Forelimb muscle (tissue), 1 donor: ENCODE results near the gene C19orf73. TPM values are rescaled to one million over a fixed set of nuclear protein-coding genes. Genes with fewer than 3 reads are reported as not detected.
A peak's percentile ranks its signal among the peaks of the same experiment; 100 is the strongest.
"Not testable (repeated sequence)": the region's sequence is repeated elsewhere in the genome, so short reads cannot be mapped to it uniquely, and the experiment has no call there.

Experiments used
- DNase-seq: peaks from one replicate; pipeline ENCODE4 v3.0.0-alpha.2; 2013; ENCODE audit warnings: low read depth
- polyA plus RNA-seq: library from polyadenylated mRNA; unstranded; fragments of 120-200 nt; gene quantifications from one replicate; pipeline ENCODE4 v1.2.1, GENCODE V29; 2013; ENCODE audit not compliant: insufficient read length

Gene C19orf73
- polyA plus RNA-seq, 1 donor = 0.33 TPM

DNA sequence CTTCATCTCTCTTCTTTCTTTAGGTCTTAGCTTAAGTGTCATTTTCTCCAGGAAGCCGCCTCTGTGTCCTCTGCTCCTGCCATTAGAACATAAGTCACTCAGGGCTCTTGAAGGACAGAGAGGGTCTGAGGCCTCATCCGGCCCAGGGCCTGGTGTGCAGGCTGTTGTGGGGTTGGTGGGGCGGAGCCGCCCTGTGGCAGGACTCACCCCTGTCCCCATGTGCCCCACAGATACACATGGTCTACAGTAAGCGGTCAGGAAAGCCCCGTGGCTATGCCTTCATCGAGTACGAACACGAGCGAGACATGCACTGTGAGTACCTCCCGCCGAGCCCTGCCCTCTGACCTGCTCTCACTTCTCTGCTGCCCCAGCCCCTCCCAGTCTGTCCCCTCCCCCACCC is 17.8 kb downstream of the C19orf73 start:
- no peak for DNase-seq

DNA sequence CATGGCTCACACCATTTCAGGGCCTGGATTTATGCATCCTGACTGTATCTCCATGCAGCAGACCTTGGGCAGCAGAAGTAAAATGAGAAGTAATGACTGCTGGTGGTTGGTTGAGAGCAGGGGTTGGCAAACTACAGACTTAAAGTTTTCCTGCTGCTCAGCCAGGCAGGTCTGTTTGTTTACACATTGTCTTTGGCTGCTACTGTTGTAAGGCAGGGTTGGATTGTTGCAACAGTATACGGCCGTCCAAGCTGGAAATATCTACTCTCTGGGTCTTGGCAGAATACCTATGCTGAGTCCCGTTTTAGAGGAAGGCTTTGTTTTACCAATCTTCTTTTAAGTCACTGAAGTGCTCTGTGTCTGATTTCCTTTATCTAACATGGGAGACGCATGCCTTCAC is 20.1 kb downstream of the C19orf73 start:
- no peak for DNase-seq

DNA sequence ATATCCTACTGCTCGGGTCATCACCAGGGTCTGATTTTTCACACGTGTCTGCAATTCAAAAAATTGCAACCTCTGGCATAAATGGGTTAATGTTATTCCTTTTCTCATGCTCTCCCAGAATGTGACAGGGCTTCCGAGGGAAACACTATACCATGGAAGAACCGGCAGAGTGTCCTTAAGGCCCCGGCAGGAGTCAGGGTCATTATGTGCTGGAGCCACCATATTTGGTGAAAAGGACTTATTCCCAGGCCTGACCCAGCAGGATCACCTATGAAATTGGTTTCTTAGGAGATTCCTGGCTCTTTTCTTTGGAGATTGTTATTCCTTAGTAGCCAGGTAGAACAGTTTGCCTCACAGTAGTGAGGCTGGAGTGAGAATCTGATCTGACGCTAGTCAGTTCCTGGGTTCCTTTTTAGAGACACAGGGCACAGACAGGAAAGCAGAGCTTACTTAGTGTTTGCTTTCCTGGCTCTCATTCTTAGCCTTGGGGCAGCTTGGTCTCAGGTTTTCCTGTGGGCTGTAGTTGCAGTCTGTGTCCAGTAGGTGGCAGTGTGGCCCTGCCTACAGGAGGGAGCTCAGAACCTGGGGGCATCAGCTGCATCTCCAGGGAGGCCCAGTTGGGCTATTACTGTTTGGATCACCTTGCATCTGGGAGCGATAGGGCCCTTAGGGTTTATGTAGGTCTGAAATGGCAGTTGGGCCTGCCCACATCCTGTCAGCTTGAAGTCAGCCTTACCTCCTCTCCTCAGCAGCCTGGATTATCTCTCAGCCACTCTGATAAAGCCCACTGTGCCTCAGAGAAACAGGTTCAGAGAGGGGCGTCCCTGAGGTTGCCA is 21.3 kb downstream of the C19orf73 start:
- DNase-seq = no peak

DNA sequence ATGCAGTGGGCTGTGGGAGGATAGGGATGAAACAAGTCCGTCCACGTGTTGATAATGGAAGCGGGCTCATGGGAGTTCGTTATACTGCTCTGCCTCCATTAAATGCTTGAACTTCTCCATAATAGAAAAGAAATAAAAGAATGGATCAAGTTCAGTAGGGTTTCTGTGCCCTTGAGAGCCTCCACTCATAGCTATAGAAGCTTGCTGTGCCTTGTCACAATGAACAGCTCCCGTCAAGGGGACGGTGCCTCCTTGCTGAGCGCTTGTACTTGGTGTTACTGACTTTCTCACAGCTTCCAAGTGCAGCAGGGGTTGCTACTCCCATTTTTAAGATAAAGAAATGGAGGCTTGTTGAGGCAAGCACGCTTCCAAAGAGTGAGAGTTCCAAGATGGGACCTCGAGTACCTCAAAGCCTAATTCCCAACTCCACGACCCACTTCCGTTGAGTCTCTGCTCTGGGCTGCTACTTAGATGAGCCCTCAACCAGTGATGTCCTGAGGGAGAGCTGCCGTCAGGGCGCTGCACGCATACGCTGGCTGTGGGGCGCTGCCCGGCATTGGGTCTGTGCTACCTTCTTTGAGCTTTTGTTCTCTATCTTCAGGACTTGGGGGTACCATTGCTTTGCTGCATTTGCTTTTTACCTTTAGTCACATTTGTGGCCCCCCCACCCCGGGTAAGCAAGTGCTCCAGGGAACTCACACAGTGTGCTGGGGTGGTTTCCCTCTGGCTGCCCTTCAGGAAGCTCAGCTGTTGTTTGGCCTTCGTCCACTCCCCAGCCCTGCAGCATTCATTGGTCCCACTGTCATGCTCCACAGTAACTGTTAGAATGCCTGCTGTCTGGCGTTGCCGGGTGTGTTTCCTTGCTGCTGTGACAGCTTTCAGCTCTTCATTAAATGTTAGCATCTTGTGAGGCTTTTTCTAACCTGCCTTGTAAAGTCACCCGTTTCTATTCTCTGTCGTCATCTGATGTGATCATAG is 24.1 kb downstream of the C19orf73 start:
- DNase-seq = no peak

DNA sequence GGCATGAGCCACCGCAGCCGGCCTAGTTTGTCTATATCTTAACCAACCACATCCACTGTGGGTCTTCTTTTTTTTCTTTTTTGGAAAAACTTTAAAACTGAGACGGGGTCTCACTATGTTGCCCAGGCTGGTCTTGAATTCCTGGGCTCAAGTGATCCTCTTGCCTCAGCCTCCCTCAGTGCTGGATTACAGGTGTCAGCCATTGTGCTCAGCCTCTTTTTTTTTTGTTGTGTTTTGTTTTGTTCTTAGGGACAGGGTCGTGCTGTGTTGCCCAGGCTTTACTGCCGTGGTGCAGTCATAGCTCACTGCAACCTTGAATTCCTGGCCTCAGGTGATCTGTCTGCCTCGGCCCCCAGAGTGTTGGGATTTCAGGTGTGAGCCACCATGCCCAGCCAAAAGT is 26.3 kb downstream of the C19orf73 start:
- DNase-seq = no peak

DNA sequence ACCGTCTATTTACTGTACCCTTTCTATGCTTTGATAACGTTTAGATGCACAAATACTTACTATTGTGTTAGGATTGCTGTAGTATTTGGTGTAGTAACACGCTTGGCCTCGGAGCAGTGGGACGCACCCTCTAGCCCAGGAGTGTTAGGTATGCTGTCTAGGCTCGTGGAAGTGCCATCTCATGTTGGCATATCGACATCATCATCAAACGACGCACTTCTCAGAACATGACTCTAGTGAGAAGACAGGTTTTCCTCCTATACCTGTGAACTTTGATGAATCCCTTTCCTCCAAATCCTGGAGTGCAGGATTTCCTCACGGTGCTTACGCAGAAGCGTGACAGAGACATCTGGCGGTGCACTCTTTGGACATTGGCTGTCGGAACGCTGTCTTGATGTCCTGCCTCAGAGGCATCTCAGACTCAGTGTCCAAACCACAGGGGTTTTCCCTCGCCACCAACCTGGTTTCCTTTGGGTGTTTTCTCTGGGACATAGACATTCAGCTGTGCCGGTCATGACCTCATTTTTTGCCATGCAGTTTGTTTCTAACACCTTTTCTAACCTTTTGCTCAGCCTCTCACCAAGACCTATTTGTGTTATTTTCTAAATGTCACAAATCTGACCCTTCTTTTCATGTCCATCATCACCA is 27.4 kb downstream of the C19orf73 start:
- DNase-seq = no peak

DNA sequence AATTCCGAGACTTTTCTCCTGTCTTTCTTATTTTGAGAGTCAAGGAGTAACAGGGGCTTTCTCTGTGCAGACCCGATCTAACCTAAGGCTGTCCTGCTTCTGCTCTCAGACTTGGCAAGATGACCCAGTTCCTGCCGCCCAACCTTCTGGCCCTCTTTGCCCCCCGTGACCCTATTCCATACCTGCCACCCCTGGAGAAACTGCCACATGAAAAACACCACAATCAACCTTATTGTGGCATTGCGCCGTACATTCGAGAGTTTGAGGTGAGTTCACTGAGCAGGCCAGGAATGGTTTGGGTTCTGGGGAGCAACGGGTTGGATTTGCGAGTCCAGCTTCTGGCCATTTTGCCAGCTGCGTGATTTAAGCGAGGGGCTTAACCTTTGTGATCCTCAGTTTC is 32.6 kb downstream of the C19orf73 start:
- DNase-seq = no peak

DNA sequence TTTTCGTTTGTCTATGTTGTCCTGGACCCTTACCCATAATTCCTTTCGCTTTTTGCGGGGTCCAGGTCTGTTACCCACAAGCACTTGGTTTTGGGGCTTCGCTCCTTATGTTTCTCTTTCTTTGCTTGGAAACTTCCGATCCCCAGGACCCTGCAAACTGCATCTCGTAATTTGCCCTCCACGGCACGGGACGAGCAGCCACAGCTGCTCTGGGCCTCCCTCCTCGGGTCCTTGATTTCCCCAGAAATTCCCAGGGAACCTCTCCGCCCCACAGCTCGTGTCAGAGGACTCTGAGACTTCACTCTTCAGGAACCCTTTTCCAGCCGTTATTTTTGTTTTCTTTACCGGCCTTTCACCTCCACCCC is 33.1 kb downstream of the C19orf73 start:
- no peak for DNase-seq

DNA sequence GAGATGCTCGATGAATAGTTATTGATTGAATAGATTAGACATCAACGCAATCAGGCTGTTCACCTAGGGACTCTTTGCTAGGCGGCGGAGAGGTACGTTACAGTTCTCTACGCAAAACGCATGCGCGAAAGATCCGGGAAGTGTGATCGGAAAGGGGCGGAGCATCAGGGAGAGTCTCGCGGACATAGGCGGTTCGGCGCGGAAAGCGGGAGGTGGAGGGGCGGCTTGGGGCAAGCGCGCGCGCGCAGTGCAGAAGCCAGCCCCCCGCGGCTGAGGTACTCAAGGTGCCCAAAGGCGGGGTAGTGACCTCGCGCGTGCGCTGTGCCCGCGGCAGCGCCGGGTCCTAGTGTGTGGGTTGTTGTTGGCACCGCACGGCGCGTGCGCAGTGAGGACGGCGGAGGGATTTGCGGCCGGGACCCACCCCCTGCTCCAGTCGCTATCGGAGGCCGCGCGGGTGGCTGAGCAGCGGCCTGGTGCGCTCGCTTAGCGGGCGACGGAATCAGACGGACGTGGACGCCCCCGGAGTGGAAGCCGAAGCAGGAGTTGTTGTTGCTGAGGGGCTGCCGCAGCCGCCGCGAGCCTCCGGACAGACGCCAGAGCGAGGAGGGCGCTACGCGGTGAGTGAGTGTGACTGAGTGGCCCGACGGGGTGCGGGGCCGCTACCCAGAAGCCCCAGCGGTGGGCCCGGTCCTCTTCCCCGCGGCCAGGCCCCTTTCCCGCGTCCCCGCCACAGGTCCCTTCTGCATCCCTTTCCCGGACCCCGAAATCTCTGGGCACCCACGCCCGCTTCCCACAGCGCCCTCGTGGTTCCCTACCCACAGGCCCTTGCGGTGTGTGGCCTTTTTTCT is 33.7 kb downstream of the C19orf73 start, which contains the start of gene SNRNP70:
SNRNP70 (plus strand) TSS at position 432 of the 848 bp plus-strand sequence. CDS start 964 bp downstream, outside the sequence.
- peak; percentile 97 for DNase-seq

DNA sequence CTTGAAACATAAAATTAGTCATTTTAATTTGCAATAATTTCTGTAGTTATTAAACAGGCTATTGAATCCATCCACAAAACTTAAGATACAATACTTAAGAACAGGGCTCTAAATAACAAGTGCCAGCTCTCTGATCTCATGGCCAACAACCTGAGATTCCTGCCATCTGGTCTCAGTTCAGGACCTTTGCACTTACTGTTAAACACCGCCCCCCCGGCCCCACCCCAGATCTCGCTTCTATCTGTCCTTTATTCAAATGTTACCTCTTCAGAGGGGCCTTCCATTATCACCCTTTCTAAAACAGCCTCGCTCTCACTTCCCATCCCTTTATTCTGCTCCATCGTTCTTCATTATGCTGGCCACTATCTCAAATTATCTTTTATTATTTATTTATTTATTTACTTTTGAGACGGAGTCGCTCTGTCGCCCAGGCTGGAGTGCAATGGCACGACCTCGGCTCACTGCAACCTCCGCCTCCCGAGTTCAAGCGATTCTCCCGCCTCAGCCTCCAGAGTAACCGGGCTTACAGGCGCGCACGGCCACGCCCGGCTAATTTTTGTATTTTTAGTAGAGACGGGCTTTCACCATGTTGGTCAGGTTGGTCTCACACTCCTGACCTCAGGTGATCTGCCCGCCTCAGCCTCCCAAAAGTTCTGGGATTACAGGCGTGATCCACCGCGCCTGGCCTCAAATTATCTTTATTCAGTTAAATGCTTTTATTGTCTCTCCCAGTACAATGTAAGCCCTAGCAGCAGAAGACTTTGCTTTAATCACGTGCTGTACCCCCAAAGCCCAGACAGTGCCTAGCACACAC is 34.5 kb downstream of the C19orf73 start:
- DNase-seq = no peak

DNA sequence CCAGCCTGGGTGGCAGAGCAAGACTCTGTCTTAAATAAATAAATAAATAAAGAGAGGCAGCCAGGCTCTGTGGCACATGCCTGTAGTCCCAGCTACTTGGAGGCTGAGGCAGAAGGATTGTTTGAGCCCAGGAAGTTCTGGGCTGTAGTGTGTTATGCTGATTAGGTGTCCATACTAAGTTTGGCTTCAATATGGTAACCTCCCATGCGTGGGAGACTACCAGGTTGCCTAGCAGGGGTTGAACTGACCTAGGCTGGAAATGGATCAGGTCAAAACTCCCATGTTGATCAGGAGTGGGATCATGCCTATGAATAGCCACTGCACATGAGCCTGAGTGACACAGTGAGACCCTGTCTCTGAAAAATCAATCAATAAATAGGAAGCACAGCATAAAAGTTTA is 37.7 kb downstream of the C19orf73 start:
- no peak for DNase-seq

DNA sequence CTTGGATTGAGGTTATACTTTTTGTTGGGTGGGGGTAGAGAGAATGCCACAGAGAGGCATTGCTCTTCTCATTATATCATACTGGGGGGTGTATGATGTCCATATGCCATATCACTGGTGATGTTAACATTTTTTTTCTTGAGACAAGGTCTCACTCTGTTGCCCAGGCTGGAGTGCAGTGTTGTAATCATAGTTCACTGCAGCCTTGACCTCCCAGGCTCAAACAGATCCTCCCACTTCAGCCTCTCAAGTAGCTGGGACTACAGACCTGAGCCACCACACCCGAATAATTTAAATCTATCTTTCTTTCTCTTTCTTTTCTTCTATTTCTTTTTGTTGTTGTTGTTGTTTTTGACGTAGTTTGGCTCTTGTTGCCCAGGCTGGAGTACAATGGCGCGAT is 38.6 kb downstream of the C19orf73 start:
- DNase-seq = no peak

DNA sequence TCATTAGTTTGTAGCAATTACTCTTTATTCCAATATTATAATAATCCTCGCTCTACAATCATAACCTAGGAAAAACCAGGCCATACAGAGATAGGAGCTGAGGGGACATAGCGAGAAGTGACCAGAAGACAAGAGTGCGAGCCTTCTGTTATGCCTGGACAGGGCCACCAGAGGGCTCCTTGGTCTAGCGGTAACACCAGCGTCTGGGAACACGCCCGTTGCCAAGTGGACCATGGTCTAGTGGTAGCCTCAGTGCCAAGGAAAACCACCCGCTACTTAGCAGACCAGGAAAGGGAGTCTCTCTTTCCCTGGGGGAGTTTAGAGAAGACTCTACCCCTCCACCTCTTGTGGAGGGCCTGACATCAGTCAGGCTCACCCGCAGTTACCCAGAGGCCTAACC is 44.1 kb downstream of the C19orf73 start:
- not testable (repeated sequence) for DNase-seq

DNA sequence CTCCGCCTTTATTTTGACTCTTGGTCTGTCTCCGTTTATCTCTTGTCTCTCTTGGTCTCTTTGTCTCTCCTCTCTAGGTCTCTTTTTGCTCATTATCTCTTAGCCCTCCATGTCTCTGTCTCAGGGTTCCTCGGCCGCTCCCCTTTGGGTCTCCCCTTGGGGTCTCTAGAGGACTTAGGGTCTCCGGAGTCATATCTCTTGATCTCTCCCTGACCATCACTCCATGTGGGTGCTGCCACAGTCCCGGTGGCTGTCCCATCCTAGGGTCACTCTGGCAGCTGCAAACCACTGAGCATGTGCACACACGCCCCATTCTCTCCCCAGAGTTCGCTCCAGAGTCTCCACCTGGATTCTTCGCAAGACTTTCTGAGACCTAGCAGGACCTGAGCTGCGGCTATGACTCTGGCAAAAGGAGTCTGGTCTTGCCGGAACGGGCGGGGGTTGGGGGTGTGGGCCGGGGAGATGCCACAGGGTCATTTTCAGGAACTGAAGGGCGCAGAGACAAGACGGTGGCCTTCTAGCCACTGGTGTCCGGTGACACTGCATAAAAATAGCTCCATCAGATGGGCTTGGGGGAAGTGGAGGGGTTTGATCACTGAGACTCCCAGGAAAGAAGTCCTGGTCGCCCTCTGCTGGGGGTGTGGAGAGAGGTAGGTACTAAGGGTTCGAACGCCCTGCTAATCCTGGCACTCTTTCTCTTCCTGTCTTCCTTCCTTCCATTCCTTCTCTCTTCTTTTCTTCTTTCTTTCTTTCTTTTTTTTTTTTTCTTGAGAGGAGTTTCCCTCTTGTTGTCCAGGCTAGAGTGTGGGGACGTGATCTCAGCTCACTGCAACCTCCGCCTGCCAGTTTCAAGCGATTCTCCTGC is 45.2 kb downstream of the C19orf73 start:
- no peak for DNase-seq

DNA sequence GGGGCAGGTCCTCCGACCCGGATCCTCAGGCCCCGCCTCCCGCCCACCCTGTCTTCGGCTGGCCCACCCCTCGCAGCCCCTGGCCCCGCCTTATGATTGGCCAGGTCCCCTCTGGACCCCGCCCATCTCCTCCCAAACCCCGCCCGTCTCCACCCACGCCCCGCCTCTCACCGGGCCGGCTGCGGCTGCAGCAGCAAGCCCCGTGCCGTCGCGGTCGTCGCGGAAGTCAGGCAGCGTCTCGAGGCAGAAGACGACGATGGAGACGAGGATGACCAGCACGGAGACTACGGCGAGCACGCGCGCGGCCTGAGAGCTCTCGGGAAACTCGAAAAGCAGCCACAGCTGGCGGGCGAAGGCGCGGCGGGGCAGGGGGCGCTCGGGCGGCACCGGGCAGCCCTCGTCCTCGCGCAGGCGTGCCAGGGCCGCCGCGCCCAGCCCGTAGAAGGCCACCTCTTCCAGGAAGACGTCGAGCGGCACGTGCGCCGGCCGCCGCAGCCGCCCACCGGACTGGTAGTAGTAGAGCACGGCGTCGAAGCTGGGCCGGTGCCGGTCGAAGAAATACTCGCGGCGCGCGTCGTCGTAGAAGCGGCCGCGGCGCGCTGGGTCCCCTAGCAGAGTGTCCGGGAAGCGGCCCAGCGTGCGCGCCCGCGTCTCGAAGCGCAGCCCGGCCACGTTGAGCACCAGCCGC is 46.9 kb downstream of the C19orf73 start:
- DNase-seq = no peak

DNA sequence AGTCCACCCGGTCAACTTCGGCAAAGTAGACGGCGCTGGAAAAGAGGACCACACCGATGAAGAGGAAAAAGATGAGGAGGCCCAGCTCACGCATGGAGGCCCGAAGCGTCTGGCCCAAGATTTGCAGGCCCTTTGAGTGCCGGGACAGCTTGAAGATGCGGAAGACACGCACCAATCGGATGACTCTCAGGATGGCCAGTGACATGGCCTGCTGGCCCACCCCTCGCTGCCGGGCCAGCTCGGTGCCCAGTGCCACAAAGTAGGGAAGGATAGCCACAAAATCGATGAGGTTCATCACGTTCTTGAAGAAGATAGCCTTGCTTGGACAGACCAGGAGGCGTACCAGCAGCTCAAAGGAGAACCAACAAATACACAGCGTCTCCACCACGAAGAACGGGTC is 48.5 kb downstream of the C19orf73 start:
- DNase-seq = no peak

DNA sequence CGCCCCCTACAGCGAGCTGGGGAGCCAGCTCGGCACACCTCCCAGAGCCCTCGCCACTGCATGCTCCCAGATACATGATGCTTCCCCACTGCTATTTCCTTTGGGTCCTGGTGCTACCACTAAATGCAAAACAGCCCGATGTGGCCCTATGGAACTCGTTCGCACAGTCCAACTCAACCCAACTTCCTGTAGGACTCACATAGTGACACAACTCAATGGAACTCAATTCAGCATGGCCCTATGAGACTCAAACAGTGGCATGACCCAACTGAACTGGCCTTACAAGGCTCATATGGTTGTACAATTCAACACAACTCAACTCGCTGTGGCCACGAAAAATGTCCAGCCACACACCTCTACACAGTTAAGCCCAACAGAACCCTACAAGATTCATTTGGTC is 49.9 kb downstream of the C19orf73 start:
- DNase-seq = no peak
